ENCODE measurements around the gene ERBB4.

The ERBB4 gene

GRCh38 chr2:211942153-211942552 lies 596.4 kb downstream of the ERBB4 start:
- in situ Hi-C loops (cut with MboI; ENCODE audit: low sequenced_read_pairs): no loop called here

GRCh38 chr2:211941216-211941747 lies 597.3 kb downstream of the ERBB4 start:
- in situ Hi-C loops (cut with MboI; ENCODE audit: low sequenced_read_pairs): no loop called here

GRCh38 chr2:211939177-211939576 lies 599.4 kb downstream of the ERBB4 start:
- in situ Hi-C loops (cut with MboI; ENCODE audit: low sequenced_read_pairs): no loop called here

DNA sequence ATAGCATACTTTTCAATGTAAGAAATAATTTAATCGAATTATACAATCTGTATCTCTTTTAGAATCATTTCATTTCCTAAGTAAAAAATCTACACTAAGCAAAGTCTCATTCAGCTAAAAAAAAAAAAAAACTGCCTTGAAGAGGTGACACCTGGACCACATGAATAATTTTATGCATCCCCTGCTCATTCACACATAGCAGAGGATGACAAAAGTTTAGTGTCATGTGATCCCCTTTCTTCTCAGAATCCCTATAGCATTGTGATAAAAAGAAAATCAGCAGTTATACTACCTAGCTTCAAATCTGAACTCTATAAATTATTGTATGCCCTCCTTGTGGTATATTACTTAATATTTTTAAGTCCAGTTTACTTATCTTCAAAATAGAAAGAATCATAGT lies 603.8 kb downstream of the ERBB4 start:
- in situ Hi-C loops (cut with MboI; ENCODE audit: low sequenced_read_pairs): no loop called here

GRCh38 chr2:211931314-211931713 lies 607.3 kb downstream of the ERBB4 start:
- in situ Hi-C loops (cut with MboI; ENCODE audit: low sequenced_read_pairs): no loop called here

- in situ Hi-C loops (cut with MboI; ENCODE audit: low sequenced_read_pairs): no loop called here
These were observed 608.3 kb downstream of the ERBB4 start for GRCh38 chr2:211930331-211930730.

DNA sequence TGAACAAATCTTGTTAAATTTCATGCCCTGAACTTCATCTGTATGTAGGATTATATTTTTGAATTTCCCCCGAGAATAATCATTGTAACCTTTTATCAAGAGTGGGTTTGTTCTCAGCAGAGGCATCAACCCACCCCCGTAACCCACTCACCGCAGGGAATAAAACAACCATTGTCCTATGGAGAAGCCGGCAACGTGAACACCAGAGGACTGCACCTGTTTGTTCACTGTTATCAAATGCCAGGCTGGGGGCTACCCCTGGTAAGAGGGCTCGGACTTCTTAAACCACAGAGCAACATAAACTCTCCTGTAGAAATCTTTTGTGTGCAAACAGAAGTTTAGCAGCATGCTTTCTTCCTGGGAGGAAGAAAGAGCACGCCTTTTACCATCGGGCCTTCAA lies 610.4 kb downstream of the ERBB4 start:
- in situ Hi-C loops (cut with MboI; ENCODE audit: low sequenced_read_pairs): no loop called here

DNA sequence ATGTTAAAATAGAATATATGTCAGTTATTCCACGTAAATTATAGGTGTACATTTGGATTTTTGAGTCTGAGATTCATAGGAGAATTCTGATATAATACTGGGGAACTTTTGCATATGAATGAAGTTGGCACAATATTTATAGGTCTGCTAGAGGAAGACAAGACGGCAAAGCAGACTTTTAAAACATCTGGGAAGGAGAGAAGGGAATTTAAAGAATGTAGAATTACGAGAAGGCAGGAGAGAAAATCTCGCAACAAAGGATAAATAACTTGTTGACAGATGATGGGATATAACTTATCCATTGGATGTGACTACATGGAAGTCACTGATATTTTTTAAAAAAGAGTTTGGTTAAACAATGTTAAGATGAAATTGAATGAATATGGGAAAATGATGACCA lies 615.6 kb downstream of the ERBB4 start:
- in situ Hi-C loops (cut with MboI; ENCODE audit: low sequenced_read_pairs): no loop called here

DNA sequence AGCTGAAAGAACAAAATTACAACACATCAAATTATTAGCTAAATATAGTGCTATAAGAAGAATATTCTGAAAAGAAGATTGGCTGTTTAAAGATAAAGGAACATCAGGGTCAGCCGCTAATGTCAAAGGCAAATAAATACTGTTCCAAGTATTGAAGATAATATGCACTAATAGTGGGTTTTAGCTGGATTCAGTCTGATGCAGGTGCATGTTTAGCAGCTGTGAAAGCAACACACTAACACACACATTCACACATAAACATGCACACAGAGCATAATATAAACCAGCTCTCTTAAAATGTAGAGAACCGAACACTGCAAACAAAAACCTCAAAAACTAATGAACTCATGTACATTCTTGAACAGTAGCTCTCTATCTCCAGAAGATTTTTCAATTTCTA lies 634.6 kb downstream of the ERBB4 start:
- in situ Hi-C loops (cut with MboI; ENCODE audit: low sequenced_read_pairs): no loop called here

GRCh38 chr2:211901226-211901846 lies 637.3 kb downstream of the ERBB4 start:
- in situ Hi-C loops (cut with MboI; ENCODE audit: low sequenced_read_pairs): no loop called here

DNA sequence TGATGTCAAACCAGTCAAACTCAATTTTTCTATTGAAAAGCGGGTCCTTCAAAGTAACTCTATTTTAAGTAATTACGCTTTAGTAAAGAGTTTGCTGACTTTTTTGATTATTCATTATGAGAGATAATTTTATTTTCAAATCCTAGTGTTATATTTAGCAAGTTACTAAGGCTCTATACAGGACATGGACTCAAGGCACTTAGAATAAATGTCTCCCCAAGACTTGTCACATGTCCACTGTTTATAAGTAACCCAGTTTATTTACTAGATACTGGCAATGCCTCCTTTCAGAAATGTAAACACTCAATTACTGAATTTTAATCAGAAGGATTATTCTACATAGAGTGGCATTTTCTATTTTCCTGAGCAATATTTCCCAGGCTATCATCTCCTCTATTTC lies 638.1 kb downstream of the ERBB4 start:
- in situ Hi-C loops (cut with MboI; ENCODE audit: low sequenced_read_pairs): no loop called here

DNA sequence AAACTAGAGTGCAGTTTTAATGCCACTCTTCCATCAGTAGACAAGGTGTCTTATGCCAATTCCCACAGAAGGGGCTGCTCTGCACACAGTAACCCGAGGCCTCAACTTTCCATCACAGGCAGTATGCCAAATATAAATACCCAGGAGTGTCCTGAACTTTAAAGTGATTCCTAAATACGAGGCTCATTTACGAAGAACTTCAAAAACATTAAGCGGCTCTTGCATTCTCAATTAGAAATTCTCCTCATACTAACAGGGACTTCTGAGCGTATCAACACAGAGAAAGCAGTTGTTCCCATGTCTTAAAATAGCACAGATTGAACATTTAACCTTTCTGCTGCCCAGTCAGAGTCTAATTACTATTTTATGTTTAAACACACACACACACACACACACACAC lies 638.6 kb downstream of the ERBB4 start:
- in situ Hi-C loops (cut with MboI; ENCODE audit: low sequenced_read_pairs): no loop called here

DNA sequence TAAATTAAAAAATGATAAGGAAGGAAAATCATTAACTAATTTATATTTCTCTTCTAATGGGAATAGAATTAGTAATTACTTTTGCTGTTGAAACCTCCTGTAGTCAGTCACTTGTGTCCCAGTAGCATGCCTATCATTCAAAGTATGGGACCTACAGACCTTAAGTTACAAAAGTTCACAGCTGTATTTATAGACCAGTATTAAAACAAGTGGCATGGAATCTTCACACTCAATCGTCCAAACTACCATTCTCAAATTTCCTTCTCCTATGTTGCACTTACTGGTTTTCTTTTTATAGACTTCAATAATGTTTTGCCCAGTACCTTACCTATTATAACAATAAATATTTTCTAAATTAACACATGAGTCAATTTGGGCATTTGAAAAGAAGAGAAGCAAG lies 639.9 kb downstream of the ERBB4 start:
- in situ Hi-C loops (cut with MboI; ENCODE audit: low sequenced_read_pairs): no loop called here

- in situ Hi-C loops (cut with MboI; ENCODE audit: low sequenced_read_pairs): no loop called here
These were observed 657.2 kb downstream of the ERBB4 start for GRCh38 chr2:211881449-211881848.

GRCh38 chr2:211879323-211879722 lies 659.3 kb downstream of the ERBB4 start:
- in situ Hi-C loops (cut with MboI; ENCODE audit: low sequenced_read_pairs): no loop called here

- in situ Hi-C loops (cut with MboI; ENCODE audit: low sequenced_read_pairs): no loop called here
These were observed 661.5 kb downstream of the ERBB4 start for GRCh38 chr2:211877061-211877460.

DNA sequence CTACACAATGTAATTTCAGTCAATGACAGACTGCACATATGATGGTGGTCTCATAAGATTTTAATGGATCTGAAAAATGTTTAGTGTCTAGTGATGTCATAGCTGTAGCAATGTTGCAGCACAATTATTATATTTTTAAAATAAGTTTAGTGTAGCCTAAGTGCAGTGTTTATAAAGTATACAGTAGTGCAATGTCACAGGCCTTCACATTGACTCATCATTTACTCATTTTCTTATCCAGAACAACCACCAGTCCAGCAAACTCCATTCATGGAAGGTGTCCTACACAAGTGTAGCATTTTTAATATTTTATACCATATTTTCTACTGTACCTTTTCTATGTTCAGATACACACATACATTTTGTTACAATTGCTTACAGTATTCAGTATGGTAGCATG lies 663.1 kb downstream of the ERBB4 start:
- in situ Hi-C loops (cut with MboI; ENCODE audit: low sequenced_read_pairs): no loop called here

DNA sequence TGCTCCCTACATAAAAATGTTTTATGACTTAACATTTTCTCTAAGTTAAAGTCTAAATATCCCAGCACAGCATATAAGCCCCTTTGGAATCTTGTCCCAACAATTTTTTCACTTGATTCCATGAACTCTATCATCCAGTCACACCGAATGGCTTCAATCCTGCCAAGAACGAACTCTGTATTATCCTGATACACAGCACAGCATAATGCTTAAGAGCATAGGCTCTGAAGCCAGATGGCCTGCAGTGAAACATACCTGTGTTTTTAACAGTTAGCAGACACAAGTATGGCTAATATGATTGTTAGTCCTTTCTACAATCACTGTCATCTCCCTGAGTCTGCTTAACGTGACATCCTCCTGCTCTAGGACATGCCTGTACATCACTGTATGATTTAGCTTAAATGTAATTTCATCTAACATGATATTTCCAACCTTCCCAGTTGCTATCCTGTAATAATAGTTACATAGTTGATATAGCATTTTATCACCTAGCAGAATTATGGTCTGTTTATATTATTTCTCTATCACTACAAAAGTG lies 669.5 kb downstream of the ERBB4 start:
- in situ Hi-C loops (cut with MboI; ENCODE audit: low sequenced_read_pairs): no loop called here

DNA sequence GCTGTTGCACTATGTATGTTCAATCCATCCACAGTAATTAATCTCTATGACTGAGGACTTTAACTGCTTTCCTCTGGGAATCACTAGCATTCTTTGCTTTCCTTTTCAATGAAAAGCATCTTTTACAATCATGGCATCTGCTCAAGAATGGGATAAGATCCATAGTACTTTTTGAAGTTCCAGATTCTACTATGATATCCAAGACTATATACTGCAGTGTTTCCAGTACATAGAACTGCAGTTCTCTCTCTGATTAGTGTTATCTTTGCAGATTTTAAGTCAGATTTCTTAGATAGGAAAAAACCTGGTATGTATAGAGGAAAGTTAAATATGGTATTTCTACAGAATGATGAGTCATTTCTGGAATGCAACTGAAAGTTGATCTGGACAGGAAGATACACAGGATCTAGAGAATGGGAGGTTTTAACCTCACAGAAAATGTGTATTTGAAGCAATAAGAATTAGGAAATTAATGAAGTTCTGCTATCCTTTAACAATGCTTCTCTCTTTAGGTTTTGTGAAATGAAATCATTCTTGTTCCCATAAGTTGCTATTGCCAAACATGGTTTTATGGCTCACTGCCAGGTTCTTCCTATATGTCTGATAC lies 670.7 kb downstream of the ERBB4 start:
- in situ Hi-C loops (cut with MboI; ENCODE audit: low sequenced_read_pairs): no loop called here

DNA sequence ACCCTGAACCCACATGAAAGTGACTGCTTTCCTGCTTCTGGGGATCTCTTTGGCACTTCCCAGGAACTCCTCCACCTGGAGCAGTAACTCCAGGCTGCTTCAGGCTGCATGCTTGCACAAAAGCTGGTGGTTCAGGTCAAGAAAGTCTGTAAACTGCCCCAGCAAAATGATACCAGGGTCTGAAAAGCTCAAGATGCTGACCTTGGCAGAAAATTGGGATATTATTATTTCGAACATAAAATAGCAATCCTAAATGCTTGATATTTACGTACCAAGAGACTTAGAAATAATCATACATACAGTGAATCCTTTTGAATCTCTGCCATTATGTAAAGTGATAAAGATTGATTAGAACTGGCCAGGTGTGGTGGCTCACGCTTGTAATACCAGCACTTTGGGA lies 674.3 kb downstream of the ERBB4 start:
- in situ Hi-C loops (cut with MboI; ENCODE audit: low sequenced_read_pairs): no loop called here

- in situ Hi-C loops (cut with MboI; ENCODE audit: low sequenced_read_pairs): no loop called here
These were observed 678.4 kb downstream of the ERBB4 start for GRCh38 chr2:211860224-211860623.

GRCh38 chr2:211854832-211855231 lies 683.8 kb downstream of the ERBB4 start:
- in situ Hi-C loops (cut with MboI; ENCODE audit: low sequenced_read_pairs): no loop called here

DNA sequence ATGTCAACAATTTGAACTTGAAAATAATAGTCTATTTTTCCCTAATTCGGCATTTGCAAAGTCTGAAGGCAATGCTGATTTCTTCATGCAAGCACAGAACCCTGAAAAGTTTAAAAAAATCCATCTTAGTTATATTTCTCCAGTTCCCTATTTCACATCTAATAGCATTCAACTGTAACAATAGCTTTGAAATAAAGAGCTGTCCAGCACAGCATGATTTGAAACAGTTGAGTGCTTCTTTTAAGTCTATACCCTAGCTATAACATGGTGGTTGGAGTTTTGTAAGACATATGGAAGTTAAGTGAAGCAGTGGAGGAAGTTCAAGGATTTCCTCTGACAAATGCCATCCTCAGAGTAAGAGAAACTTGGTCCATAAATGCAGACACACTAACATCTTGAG lies 691.9 kb downstream of the ERBB4 start:
- in situ Hi-C loops (cut with MboI; ENCODE audit: low sequenced_read_pairs): no loop called here
